ENCODE data around the gene PPP1R13L.

The PPP1R13L gene

DNA sequence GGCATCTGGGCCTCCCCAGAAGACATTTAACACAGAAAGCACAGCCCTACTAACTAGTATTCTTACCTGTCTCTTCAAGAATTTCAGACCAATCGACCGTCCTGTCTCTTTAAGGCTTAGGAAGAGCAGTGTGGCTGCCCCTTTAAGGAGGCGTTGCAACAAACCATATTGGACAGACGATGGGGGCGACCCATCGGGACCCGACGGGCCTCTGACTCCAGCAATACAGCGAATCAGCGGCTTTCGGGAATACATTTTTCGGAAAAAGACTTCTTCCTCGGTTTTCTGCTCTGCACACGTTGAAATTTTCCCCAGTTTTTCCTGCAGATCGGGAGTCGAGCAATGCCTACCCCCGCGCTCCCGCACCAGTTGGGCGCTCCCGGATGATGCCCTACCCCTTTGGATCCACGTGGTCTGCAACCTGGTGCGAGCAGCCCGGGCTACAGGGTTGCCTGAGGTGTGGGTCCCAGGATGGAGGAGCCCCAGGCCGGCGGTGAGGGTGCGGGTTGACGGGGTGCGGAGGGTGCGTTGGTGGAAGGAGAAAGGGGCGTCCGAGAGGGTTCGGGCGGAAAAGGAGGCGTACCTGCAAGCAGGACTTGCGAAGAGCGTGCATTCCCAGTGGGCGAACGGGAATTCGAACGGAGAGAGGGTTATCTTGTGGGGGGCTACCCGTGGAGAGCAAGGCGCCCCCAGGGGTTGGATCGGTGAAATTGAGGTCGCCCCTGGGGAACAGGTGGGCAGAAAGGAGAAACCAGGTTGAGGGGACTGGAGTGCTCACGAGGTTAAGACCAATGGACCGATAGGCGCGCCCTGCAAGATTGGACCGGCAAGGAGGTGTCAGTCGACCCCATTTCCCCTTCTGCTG lies 1.6 kb upstream of the PPP1R13L start, which contains the start of gene POLR1G:
TSS of gene POLR1G (plus strand) at position 419 of the 865 bp plus-strand sequence. CDS start at position 472, 53 bp downstream.
- DNase-seq: peak; percentile 87

DNA sequence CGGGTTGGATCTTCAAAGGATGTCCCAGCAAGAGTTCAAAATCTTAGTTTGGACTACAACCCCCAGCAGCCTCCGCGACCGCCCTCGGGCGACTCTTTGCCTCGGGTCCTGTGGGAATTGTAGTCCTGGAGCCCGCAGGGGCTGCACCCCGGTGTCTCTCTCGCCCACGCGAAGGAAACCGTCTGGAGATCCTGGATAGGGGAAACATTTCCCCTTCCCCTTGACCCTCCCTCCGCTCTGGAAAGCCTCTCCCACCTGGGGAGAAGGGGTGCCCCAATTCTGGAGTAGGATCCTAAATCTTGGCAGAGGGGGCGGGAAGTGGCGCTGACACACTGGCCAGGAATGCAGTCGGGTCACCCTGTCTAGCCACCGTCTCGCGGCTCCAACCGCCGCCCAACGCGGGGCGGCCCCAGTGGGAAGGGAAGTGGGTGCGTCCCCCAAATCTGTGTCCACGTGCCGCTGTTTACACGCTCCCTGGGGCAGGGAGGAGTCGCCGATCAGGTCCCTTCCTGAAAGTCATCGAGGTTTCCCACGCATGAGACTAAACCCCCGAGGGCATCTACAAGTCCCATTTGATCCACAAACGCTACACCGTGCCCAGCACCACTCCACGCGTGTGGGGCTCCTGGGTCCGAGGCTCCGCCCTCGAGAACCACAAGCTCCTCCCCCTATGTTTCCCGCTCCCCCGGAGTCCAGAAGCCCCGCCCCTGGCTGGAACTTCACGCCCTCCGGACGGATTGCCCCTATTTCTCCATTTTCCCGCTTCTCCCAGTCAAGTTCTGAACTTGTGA lies 761 bp upstream of the PPP1R13L start:
- DNase-seq: peak; percentile 97

DNA sequence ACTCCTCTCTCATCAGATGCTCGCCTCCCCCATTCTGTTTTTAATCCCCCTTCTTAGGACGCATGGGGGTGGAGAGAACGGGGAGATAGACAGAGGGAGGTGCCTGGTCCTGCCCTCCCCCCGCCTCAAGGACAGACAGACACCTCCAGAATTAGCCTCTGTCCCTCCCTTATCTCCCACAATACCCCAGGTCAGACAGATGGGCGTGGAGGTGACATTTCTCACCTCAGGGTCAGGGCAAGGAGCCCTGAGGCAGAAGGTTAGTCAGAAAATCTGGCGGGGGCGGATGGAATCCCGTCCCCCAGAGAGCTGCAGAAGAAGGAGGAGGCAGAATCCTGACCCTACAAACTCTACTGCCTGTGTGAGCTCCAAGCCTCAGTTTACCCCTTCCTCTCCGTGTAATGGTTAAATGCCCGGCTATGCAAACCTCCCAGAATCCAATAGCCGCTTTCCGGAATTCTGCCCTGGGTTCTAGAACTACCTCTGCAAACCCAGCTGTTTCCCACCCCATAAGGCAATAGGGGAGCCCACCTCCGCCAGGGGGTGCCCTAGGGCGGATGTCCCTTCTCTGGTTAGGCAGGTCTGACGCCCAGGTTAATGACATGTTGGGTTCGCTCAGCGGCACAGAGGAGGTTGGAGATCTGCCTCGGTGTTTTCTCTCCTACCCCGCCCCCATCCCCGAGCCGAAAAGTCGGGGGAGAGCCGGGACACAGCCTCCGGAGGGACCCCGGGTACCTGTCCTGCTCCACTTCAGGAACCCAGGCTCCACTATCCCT lies 900 bp downstream of the PPP1R13L start:
- peak; percentile 75 for DNase-seq

DNA sequence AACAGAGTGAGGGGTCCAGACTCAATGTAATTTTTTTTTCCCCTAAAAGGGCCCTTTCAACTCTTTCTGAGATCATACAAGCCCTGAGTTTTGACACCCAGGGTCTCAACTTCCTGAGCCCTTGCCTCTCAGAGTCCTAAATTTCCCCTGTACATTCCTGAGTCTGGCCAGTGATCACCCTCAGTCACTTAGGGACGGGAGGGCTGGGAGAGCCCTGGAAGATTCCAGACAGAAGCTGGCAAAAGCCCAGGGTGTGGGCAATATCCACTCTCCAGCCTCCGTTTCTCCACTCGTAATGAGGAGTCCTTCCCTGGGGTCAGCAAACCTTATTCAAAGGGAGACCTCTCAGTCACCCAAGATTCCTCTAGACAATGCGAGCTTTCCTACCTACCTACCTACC lies 1.6 kb downstream of the PPP1R13L start:
- DNase-seq: peak; percentile 45

DNA sequence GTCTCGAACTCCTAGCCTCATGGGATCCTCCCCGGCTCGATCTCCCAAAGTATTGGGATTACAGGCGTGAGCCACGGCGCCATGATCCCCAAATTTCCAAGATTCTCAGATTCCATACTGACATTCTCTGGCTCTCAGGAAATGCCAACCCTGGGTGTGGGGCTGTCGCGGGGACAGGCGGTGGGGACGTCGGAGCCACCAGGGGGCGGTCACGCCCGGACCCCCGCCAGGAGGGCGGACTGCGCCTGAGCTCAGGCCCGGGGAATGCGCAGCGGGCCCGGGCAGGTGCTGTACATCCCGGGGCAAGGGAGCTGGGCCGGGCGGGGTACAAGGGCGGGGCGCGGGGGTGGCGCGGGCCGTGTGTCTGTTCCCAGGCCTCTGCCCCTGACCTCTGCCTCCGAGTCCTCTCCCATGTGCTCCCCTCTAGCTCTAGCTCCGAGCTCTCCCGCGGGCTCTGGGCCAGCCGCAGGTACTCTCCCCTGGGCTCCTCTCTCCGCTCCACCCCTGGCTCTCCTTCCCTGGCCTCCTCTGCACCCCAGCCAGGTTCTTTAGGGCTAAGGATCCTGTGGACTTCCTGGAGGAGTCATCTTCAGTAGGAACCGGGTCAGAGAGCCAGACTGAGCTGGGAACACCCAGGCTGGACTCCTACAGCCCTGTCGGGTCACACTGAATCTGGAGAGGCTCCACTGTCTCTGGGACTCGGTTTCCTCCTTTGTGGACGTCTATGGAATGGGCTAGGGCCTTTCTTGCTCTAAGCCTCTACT lies 2.4 kb downstream of the PPP1R13L start:
- peak; percentile 83 for DNase-seq

DNA sequence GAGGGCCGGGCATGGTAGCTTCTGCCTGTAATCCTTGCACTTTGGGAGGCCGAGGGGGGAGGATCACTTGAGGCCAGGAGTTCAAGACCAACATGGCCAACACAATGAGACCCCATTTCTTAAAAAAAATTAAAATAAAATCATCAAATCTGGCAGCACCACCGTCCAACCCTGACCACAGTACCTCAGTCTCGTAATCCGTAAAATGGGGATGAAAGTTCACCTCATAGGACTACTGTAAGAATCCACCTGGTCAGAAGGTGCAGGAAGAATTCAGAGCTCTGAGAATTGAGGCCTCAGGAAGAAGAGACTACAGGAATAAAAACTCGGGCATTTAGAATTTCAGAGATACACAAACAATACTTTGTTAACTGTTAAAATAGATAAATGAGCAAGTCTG lies 3.1 kb downstream of the PPP1R13L start:
- DNase-seq: no peak

DNA sequence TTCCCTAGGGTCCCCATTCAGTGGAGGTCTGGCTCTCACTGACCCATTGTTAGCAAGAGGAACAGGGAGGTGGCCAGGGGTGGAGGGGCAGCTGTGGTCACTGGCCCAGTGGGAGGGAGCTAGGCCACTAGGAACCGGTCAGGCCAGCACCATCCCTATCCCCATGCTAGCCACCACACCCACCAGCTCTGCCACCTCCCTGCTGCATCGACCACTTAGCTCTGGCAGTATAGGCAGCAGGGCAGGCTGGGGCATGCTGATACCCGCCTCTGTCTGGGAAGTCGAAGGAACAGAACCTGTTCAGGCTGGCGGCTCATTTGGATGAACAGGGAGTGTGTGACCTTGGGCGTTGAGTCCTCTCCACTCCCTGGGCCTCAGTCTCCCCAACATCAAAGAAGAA lies 4.7 kb downstream of the PPP1R13L start:
- no peak for DNase-seq

DNA sequence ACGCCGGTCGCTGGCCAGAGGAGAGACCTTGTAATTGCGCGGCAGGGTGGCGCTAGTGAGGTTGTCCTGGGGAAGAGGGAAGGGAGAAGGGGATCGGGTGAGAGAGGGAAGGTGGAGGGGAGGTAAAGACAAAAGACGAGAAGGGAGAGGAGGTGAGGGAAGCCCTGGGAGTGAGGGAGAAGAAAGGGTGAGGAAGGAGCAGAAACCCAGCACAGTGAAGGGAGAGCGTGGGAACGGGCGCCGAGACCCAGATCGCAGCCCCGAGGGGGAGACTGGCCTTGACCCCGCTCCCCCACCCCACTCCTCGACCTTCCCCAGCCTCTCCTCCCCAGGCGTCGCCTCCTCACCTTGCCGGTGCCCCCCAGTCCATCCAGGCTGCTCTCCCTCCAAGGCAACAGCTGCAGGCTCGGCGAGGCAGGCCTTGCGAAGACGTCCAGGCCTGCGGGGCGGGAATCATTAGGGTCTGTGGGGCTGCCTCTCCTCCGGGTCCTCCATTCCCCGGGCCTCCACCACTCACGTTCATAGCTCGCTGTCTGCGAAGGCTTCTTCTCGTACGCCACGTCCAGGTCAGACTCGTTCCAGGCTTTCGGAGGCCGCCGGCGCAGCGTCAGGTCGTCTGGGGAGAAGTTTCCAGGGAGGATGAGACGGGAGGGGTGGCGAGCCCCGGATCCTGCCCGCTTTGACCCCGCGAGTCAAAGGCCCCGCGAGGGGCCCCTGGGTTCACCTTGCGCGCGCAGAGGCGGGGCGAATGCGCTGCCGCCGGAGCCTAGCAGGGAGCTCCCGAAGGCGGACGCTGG lies 8.8 kb downstream of the PPP1R13L start:
- DNase-seq: no peak

DNA sequence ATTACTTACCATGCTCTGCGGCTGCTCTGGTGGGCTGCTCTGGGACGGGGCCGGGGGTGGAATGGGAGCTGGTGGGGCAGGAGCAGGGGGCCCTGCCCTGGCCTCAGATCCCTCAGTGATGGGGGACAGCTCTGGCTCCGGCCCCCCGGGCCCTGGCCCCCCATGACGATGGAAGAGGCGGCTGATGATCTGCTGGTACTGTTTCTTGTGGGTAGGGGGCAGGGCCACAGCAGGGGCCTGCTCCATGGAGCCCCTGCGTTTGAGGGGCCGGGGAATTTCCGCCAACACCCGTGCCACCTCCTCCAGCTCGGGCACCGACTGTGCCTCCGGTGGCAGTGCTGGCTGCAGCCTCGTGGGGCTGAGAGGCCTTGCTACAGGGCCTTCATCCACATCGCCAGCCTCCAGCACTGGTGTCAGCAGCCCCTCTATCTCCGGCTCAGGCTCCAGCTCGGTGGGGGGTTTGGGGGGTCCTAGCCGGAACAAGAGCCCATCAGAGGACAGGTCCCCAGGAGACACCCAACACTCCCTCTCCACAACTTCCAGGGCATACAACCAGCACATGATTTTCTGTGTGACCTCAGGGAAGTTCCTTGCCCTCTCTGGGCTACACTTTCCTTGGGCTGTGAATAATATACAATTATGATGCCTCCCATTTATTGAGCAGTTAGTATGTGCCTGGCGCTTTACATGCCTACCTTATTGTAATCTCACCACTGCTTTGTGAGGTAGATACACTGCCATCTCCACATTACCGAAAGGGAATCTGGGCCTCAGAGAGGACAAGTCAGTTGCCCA lies 12.8 kb downstream of the PPP1R13L start:
- DNase-seq: no peak

DNA sequence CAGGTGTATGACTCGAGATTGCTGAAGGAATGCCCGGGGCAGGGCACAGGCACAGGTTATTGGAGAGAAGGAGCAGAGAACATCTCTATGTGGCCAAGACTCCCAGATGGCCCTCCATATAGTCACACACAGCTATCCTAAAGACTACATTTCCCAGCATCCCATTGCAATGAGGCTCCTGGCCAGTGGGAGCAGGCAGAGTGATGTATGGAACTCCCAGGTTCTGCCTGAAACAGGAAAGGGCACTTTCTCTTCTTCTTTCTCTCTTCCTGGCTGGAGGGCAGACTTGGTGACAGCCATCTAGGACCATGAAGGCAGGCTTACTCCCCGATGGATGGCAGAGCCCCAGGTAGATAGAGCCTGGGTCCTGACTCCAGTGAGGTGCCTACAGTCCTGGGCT lies 13.5 kb downstream of the PPP1R13L start:
- peak; percentile 28 for DNase-seq

DNA sequence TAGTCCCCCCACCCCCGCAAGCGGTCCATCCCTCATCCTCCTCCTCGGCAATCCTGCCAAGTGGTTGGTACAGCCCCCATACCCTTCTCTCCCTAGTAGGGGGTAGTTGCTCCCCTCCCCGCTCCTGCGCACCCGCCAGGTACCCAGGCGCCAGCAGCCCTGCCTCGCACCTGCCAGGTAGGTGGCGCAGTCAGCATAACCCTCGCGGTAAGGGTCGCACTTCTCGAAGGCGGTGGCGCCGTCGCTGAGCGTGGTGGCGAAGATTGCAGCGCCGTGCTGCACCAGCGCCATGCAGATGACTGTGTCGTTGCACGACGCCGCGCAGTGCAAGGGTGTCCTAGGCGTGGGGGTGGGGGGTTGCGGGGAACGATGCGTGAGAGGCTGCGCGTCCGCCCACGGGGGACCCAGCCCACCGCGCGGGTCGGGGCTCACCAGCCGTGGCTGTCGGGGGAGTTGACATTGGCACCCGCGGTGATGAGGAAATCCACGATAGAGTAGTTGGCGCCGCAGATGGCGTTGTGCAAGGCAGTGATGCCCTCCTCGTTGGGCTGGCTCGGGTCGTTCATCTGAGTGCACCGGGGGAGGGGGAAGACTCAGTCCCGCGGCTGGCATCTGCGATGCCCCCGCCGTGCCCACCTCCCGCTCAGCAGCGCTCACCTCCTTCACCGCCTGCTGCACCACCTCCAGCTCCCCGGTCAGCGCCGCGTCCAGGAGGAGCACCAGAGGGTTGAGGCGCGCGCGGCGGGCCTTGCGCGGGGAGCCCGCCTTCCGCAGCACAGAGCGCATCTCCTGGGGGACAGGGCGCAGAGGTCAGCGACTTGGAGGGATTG lies 19.3 kb downstream of the PPP1R13L start:
- DNase-seq: no peak

DNA sequence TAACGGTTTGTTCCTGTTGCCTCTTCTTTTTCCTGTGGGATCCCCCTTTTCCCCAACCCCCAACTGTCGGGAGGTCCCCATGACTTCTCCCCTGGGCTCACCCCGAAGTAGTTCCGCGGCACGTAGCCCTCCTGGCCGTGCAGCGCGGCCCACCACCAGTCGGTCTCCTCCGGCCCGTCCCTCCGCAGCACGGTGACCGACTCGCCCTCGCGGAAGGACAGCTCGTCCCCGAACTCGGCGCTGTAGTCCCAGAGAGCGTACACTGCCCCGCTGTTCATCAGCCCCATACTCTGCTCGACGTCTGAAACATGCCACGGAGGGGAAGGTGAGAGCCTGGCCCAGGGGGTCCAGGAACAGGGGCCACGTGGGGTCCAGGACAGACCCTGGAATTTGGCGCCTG lies 22.4 kb downstream of the PPP1R13L start:
- no peak for DNase-seq

DNA sequence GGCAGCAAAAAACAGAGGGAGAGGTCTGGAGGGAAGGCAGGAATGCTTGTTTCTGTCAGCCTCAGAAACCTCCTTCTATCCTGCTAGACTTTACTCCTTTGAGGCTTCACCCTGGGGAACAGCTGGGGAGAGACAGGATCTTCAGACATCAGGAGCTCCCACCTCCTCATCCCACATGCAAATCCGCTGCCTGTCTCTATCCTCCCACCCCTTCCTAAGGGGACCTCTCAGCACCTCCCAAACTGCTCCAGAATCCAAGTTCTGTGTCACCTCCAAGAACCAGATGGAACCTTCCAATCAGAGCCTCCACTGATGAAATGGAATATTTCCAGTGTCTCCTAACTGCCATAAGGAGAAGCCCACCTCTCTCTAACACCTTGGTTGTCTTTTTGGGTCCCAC lies 24.8 kb downstream of the PPP1R13L start:
- no peak for DNase-seq

DNA sequence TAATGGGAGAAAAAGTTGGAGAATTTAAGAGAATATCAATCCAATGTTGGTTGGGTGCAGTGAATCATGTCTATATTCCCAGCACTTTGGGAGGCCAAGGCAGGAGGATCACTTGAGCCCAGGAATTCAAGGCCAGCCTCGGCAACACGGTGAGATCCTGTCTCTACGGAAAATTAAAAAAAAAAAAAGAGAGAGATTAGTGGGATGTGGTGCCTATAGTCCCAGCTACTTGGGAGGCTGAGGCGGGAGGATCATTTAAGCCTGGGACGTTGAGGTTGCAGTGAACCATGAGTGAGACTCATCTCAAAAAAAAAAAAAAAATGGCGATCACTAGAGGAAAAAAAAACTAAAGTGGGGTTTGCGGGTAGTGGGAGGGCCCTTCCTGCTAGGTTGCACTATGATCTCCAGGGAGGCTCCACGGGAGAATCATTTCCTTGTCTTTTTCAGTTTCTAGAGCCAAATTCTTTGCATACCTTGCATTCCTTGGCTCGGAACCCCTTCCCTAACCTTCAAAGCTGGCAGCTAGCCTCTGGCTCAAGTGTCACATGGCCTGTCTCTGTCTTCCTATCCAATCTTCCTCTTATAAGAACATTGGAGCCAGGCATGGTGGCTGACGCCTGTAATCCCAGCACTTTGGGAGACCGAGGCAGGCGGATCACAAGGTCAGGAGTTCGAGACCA lies 28.7 kb downstream of the PPP1R13L start:
- DNase-seq: peak; percentile 99

DNA sequence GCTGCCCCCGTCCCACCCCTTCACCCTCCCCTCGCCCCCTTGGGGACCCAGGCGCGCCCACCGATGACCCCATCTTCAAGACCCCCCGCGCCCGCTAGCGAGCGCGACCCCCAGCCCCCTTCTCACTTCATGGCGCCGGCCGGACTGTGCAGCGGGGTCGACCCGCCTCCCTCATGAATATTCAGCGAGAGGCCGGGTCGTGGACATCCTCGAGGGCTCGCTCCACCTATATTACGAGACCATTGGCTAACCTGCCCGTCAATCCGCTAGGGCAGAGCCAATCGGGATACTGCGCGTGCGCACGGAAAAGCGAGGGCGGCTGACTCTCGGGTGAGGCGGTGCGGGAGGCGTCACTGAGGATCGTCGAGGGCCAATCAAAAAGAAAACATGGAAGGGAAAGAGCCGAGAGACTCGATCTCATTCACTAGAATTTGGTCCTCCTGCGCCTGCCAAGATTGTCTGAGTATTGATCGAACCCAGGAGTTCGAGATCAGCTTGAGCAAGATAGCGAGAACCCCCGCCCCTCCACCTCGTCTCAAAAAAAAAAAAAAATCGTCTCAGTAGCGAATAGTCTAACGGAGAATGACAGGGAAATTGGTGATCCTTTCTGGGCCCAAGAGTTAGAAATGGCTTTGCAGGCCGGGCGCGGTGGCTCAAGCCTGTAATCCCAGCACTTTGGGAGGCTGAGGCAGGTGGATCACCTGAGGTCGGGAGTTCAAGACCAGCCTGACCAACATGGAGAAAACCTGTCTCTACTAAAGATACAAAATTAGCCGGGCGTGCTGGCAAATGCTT lies 34.3 kb downstream of the PPP1R13L start, which contains the start of gene ERCC2:
TSS of gene ERCC2 (minus strand) at position 164 of the 795 bp plus-strand sequence. CDS start at position 131, 33 bp downstream.
- peak; percentile 99 for DNase-seq

DNA sequence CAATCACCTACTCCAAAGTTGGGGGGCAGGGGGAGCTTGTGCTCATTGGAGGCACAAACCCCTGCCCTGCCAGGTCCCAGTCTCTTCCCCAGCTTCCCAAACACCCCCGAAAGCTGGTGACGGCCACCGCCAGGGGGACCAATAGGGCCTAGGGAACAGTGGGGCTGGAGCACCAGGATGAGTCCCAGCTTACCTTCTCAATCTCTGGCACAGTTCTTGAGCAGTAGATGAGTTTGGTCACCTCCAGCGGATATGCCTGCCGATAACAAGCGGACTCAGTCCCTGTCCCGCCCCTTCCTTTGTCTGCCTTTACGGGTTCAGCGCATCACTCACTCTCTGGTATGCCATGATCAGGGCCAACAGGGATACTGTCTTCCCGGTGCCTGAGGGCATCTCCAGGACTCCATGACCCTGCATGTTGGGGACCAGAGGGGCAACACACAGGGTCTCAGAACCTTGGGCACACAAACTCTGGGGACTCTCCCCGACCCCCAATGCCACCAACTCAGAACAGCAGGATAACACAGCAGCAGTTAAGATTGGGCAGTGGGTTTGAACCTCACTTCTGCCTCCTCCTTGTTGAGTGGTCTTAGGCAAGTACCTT lies 36.0 kb downstream of the PPP1R13L start:
- no peak for DNase-seq

DNA sequence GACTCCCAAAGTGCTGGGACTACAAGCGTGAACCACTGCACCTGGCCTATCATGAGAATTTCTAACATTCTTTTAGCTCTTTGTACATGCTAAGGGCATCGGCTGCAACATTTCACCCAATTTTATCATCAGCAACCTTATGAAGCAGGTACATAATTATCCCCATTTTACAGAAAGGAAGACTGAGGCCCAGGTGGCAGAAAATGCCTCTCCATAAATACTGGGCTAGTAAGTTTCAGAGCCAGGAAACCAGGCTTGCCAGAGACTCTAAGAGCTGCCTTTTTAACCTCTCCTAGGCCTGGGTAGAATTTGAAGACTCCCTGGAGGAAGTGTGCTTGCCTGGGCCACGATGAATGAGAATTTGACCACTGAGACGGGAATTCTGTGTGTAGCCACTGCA lies 36.7 kb downstream of the PPP1R13L start:
- DNase-seq: no peak

Data from fibroblast of skin of back (primary cell).